ENCODE measurements around the gene THEMIS.
"Not testable (repeated sequence)": the region's sequence is repeated elsewhere in the genome, so short reads cannot be mapped to it uniquely, and the experiment has no call there.

Gene THEMIS

GRCh38 chr6:127716465-127716864 lies 184.4 kb downstream of the THEMIS start:
- no peak for DNase-seq

- DNase-seq, result no peak
Observed at GRCh38 chr6:127710668-127711067, 190.2 kb downstream of the THEMIS start.

- no peak for DNase-seq
Observed at GRCh38 chr6:127706216-127706615, 194.6 kb downstream of the THEMIS start.

- DNase-seq, result no peak
Observed at GRCh38 chr6:127695108-127695507, 205.8 kb downstream of the THEMIS start.

GRCh38 chr6:127691146-127691545 lies 209.7 kb downstream of the THEMIS start:
- no peak for DNase-seq

- DNase-seq, result no peak
Observed at GRCh38 chr6:127690588-127690987, 210.3 kb downstream of the THEMIS start.

- no peak for DNase-seq
Observed at GRCh38 chr6:127690092-127690491, 210.8 kb downstream of the THEMIS start.

GRCh38 chr6:127687490-127687889 lies 213.4 kb downstream of the THEMIS start:
- not testable (repeated sequence) for DNase-seq

- no peak for DNase-seq
Observed at GRCh38 chr6:127686084-127686483, 214.8 kb downstream of the THEMIS start.

- DNase-seq, result no peak
Observed at GRCh38 chr6:127684501-127684900, 216.4 kb downstream of the THEMIS start.
